Measurements from ENCODE around the gene CCDC142. TPM values are rescaled to one million over a fixed set of nuclear protein-coding genes. Genes with fewer than 3 reads are reported as not detected.
"Not testable (repeated sequence)": the region's sequence is repeated elsewhere in the genome, so short reads cannot be mapped to it uniquely, and the experiment has no call there.

Gene CCDC142
- total and polyA plus RNA-seq, 9 donors, result 3.7 to 31.1 (median 21.7) TPM

- no peak for DNase-seq
- Histone ChIP-seq H3K36me3 (no peaks in the 10 kb centered on the region), H3K9me3 (no peaks in the 10 kb centered on the region), H3K4me3 (no peak overlapping the region), H3K27ac (no peak overlapping the region), H3K4me1 (ENCODE audit: insufficient read depth) (no peaks in the 10 kb centered on the region), H3K27me3 (no peaks in the 10 kb centered on the region)
- TF ChIP-seq EP300 (IDR thresholded peaks at IDR 0.05), result no peak
- no peak for TF ChIP-seq CTCF (IDR thresholded peaks at IDR 0.05)
- TF ChIP-seq POLR2A (IDR thresholded peaks at IDR 0.05), result no peak
- intact Hi-C loops (cut with DNase I), result loop anchor here in 1 of 4 donors (5.0 kb wide), 1 partner anchor 97 kb away; no protein-coding TSS in a partner anchor
- 88 to 93% (median 93%) methylated on average over 9 of the region's 9 CpGs for WGBS, 3 donors
These were observed 7.1 kb upstream of the CCDC142 start for GRCh38 chr2:74489906-74490305.

GRCh38 chr2:74488643-74489481, 6.1 kb upstream of the CCDC142 start:
- no peak for DNase-seq
- 81 to 89% (median 88%) methylated on average over 9 of the region's 9 CpGs for WGBS, 3 donors
- no peak overlapping the region for H3K27ac ChIP-seq
- H3K4me3 ChIP-seq, result no peak overlapping the region
- no peaks in the 10 kb centered on the region for H3K9me3 ChIP-seq
- H3K27me3 ChIP-seq, result no peaks in the 10 kb centered on the region
- TF ChIP-seq EP300 (IDR thresholded peaks at IDR 0.05) (no peak), CTCF (IDR thresholded peaks at IDR 0.05) (no peak), POLR2A (IDR thresholded peaks at IDR 0.05) (no peak)
- intact Hi-C loops (cut with DNase I), result no loop called here
- no peaks in the 10 kb centered on the region for H3K4me1 ChIP-seq (ENCODE audit: insufficient read depth)
- no peaks in the 10 kb centered on the region for H3K36me3 ChIP-seq

GRCh38 chr2:74486141-74486540, 3.3 kb upstream of the CCDC142 start:
- Histone ChIP-seq H3K27me3 (no peaks in the 10 kb centered on the region), H3K27ac (no peak overlapping the region), H3K9me3 (no peaks in the 10 kb centered on the region), H3K4me3 (no peak overlapping the region), H3K4me1 (ENCODE audit: insufficient read depth) (peaks cover 6% of the 10 kb centered on the region), H3K36me3 (no peaks in the 10 kb centered on the region)
- intact Hi-C loops (cut with DNase I), result no loop called here
- DNase-seq, result no peak
- TF ChIP-seq CTCF (IDR thresholded peaks at IDR 0.05) (no peak), EP300 (IDR thresholded peaks at IDR 0.05) (no peak), POLR2A (IDR thresholded peaks at IDR 0.05) (no peak)
- 87 to 91% (median 90%) methylated on average over 2 of the region's 2 CpGs for WGBS, 3 donors

GRCh38 chr2:74483675-74484164, 922 bp upstream of the CCDC142 start:
- Histone ChIP-seq H3K27ac (peak overlapping the region in 1 of 2 donors; percentile 87), H3K4me3 (peak overlapping the region; percentile 48)
- H3K27me3 ChIP-seq; DNase-seq; H3K9me3 ChIP-seq; H3K36me3 ChIP-seq; H3K4me1 ChIP-seq (ENCODE audit: insufficient read depth): not testable (repeated sequence)
- WGBS, 3 donors, result 60 to 71% (median 68%) methylated on average over 19 of the region's 19 CpGs
- intact Hi-C loops (cut with DNase I), result loop anchor here in 2 of 4 donors (5.0 kb wide), 2 partner anchors 49 to 104 kb away; no protein-coding TSS in a partner anchor
